A673 (cell line): ENCODE measurements around the gene IL17RC. TPM values are rescaled to one million over a fixed set of nuclear protein-coding genes. Genes with fewer than 3 reads are reported as not detected.

Experiments used
- Bru-seq: library from RNA; stranded (reverse); fragments of 400-500 nt; gene quantifications from one replicate; lab custom pipeline; 2021; lab: Mats Ljungman, UMichigan
- BruChase-seq, 2 experiments: library from RNA; stranded (reverse); fragments of 400-500 nt; gene quantifications; one replicate each; lab custom pipeline; 2021; lab: Mats Ljungman, UMichigan
- BruUV-seq: library from RNA; stranded (reverse); fragments of 400-500 nt; replicated peaks from 2 replicates; lab custom pipeline; 2021; lab: Mats Ljungman, UMichigan
- CTCF ChIA-PET: fragments of 300-600 bp; sonication (Branson Sonifier 250); formaldehyde crosslinking; loops from one replicate; lab custom pipeline; 2022; ENCODE audit warnings: antibody characterized with exemption; lab: Charles Lee
- POLR2A ChIA-PET: fragments of 300-600 bp; sonication (Branson Sonifier 250); formaldehyde crosslinking; loops from one replicate; lab custom pipeline; 2022; ENCODE audit warnings: antibody characterized with exemption; ENCODE audit not compliant: low non-redundant PET; lab: Charles Lee
- DNase-seq: peaks from one replicate; pipeline ENCODE4 v3.0.0-alpha.2; 2015; ENCODE audit warnings: low spot score
- H3K27ac ChIP-seq: fragments of 200-600 bp; sonication (generic); 2 replicates; pipeline ENCODE4 v1.5.1; 2016; ENCODE audit warnings: mixed run types, low read depth, mild to moderate bottlenecking, mixed read lengths, antibody characterized with exemption, low read length; ENCODE audit not compliant: poor library complexity, severe bottlenecking
- H3K27me3 ChIP-seq: fragments of 200-600 bp; sonication (generic); replicated peaks from 2 replicates; pipeline ENCODE4 v1.6.1; 2017; ENCODE audit warnings: mixed run types, low read depth, mild to moderate bottlenecking, mixed read lengths, antibody characterized with exemption, low read length; ENCODE audit not compliant: insufficient read depth, poor library complexity
- H3K36me3 ChIP-seq: fragments of 200-600 bp; sonication (generic); 2 replicates; pipeline ENCODE4 v1.6.1; 2016; ENCODE audit warnings: mixed run types, mild to moderate bottlenecking, mixed read lengths, antibody characterized with exemption, low read length; ENCODE audit not compliant: insufficient read depth, poor library complexity, severe bottlenecking
- H3K4me1 ChIP-seq: fragments of 200-600 bp; sonication (generic); 2 replicates; pipeline ENCODE4 v1.6.1; 2017; ENCODE audit warnings: mixed run types, mild to moderate bottlenecking, mixed read lengths, antibody characterized with exemption, low read length; ENCODE audit not compliant: insufficient read depth, poor library complexity, severe bottlenecking
- H3K4me3 ChIP-seq: fragments of 200-600 bp; sonication (generic); 2 replicates; pipeline ENCODE4 v1.5.1; 2016; ENCODE audit warnings: low read depth, mixed run types, mild to moderate bottlenecking, mixed read lengths, low read length; ENCODE audit not compliant: poor library complexity, severe bottlenecking
- H3K9me3 ChIP-seq: fragments of 200-600 bp; sonication (generic); 2 replicates; pipeline ENCODE4 v1.6.1; 2016; ENCODE audit warnings: mixed run types, low read depth, mild to moderate bottlenecking, mixed read lengths, antibody characterized with exemption, low read length; ENCODE audit not compliant: poor library complexity, severe bottlenecking
- EZH2 ChIP-seq: fragments of 200-600 bp; sonication (generic); IDR thresholded peaks from 2 replicates; pipeline ENCODE4 v1.6.1; 2017; ENCODE audit warnings: borderline replicate concordance, low read depth, mild to moderate bottlenecking, mixed read lengths, antibody characterized with exemption, low read length; ENCODE audit not compliant: poor library complexity, severe bottlenecking
- intact Hi-C: fragments of 100-400 bp; cut with micrococcal nuclease; formaldehyde crosslinking; loops from one replicate; pipeline ENCODE4 v1.10.0; 2022; ENCODE audit not compliant: unreplicated experiment
- long read RNA-seq: library from polyadenylated mRNA; stranded (forward); transcript quantifications from one replicate; pipeline ENCODE4 v2.0.0, GENCODE V29; 2022
- total RNA-seq: library from RNA; stranded (reverse); gene quantifications from 2 replicates; pipeline ENCODE4 v1.2.3, GENCODE V29; 2021
- TF ChIP-seq, protein P1 (sequence below): fragments of 300-800, 200-600 bp; sonication (generic); conservative IDR thresholded peaks from 2 replicates; pipeline ENCODE4 v1.5.1; 2017; ENCODE audit warnings: low read depth, mild to moderate bottlenecking, antibody characterized with exemption, low read length, moderate library complexity, mixed read lengths

Gene IL17RC, protein sequence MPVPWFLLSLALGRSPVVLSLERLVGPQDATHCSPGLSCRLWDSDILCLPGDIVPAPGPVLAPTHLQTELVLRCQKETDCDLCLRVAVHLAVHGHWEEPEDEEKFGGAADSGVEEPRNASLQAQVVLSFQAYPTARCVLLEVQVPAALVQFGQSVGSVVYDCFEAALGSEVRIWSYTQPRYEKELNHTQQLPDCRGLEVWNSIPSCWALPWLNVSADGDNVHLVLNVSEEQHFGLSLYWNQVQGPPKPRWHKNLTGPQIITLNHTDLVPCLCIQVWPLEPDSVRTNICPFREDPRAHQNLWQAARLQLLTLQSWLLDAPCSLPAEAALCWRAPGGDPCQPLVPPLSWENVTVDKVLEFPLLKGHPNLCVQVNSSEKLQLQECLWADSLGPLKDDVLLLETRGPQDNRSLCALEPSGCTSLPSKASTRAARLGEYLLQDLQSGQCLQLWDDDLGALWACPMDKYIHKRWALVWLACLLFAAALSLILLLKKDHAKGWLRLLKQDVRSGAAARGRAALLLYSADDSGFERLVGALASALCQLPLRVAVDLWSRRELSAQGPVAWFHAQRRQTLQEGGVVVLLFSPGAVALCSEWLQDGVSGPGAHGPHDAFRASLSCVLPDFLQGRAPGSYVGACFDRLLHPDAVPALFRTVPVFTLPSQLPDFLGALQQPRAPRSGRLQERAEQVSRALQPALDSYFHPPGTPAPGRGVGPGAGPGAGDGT
- total RNA-seq = 9.3 and 15.2 TPM in 2 replicates
- Bru-seq, nascent RNA = percentile 44 among the genes with signal in this experiment
- percentile 45 among the genes with signal in this experiment for BruChase-seq, experiment 1, labeled RNA remaining after a 2-hour chase
- percentile 47 among the genes with signal in this experiment for BruChase-seq, experiment 2, labeled RNA remaining after a 6-hour chase
- long read RNA-seq, partial matches to known transcripts = 0 of 11 reads
- long read RNA-seq, other reads (novel, unspliced or antisense) = 7 of 11 reads

DNA sequence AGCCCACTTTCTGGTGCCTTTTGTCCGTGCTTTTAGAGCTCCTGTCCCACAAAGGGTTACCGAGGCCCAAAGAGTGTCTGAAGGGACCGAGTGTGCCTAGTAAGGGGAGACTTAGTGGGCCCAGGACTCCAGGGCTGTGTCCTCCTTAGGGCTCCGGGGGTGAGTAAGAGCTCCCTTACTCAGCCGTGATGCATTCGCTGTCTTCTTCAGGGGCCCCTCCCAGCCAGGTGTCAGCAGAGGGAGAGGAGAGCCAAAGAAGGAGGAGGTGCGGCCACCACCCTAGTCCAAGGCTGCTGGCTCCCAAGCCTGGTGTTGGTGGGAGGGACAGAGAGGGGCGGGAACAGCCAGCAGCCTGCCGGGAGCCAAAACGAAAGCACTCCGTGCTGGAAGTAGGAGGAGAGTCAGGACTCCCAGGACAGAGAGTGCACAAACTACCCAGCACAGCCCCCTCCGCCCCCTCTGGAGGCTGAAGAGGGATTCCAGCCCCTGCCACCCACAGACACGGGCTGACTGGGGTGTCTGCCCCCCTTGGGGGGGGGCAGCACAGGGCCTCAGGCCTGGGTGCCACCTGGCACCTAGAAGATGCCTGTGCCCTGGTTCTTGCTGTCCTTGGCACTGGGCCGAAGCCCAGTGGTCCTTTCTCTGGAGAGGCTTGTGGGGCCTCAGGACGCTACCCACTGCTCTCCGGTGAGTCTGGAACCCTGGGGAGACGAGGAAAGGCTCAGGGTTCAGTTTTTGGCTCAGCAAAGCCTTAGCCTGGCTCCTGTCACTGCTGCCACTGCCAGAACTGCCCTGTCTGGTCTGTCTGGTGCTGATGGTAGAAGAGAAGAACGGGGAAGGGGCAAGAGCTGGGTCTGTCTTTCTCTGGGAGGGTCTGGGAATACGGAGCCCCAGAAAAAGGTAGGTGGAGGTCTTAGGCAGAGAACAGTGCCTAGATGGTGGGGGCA, at the start of gene IL17RC:
IL17RC (plus strand) TSS at position 365 of the 947 bp plus-strand sequence; CDS start at position 583, 218 bp downstream.
- H3K9me3 ChIP-seq = no peaks in the 10 kb centered on the region
- no peaks in the 10 kb centered on the region for H3K27me3 ChIP-seq
- POLR2A ChIA-PET = no interaction called here
- H3K4me3 ChIP-seq = peak within 1 kb of the TSS; percentile 64
- H3K4me1 ChIP-seq = peaks cover 29% of the 10 kb centered on the region
- TF ChIP-seq, protein P1, sequence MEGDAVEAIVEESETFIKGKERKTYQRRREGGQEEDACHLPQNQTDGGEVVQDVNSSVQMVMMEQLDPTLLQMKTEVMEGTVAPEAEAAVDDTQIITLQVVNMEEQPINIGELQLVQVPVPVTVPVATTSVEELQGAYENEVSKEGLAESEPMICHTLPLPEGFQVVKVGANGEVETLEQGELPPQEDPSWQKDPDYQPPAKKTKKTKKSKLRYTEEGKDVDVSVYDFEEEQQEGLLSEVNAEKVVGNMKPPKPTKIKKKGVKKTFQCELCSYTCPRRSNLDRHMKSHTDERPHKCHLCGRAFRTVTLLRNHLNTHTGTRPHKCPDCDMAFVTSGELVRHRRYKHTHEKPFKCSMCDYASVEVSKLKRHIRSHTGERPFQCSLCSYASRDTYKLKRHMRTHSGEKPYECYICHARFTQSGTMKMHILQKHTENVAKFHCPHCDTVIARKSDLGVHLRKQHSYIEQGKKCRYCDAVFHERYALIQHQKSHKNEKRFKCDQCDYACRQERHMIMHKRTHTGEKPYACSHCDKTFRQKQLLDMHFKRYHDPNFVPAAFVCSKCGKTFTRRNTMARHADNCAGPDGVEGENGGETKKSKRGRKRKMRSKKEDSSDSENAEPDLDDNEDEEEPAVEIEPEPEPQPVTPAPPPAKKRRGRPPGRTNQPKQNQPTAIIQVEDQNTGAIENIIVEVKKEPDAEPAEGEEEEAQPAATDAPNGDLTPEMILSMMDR = no peak
- TF ChIP-seq EZH2 = no peak
- intact Hi-C loops = no loop called here
- peak; percentile 86 for DNase-seq
- H3K27ac ChIP-seq = peak within 1 kb of the TSS; percentile 75
- CTCF ChIA-PET = no interaction called here
- no TSS peak for BruUV-seq
- H3K36me3 ChIP-seq = no peaks in the 10 kb centered on the region

DNA sequence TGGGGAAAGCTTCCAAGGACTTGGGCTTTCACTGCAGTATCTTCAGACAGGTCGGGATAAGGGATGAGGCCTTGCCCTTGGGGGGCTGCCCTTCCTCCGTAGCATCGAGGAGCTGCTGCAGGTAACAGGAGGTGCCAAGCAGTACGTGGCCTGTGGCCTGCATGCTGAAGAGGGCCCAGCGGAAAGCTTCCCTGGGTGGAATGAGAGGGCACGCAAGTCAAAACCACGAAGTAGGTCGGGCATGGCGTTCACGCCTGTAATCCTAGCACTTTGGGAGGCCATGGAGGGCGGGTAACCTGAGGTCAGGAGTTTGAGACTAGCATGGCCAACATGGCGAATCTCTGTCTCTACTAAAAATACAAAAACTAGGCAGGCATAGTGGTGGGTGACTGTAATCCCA, 49.8 kb upstream of the IL17RC start:
- no peak for DNase-seq
- no peak overlapping the region for H3K27ac ChIP-seq
- CTCF ChIA-PET = no interaction called here
- H3K4me1 ChIP-seq = peaks cover 9% of the 10 kb centered on the region
- no peaks in the 10 kb centered on the region for H3K36me3 ChIP-seq
- intact Hi-C loops = no loop called here
- BruUV-seq = no TSS peak
- no peaks in the 10 kb centered on the region for H3K27me3 ChIP-seq
- TF ChIP-seq, protein P1 = no peak
- no peak for TF ChIP-seq EZH2
- no peaks in the 10 kb centered on the region for H3K9me3 ChIP-seq
- H3K4me3 ChIP-seq = no peak overlapping the region
- POLR2A ChIA-PET = no interaction called here

DNA sequence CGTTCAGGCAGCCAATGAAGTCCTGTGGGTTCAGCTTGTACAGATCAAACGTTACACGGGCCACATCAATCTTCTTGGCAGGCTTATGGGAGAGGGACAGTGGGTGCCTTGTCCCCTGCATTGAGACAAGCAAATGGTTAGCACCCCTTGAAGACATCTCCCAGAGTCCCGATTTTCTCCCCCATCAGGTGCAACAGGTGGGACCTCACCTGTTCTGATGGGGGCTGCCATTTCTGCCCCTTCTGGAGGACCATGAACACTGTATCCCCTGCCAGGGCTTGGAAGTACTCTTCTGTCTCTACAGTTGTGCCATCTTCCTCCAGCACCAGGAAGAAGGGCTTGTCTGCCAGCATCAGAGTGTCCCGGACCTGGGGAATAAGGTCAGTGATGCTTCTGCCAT, 46.9 kb upstream of the IL17RC start:
- no peak for DNase-seq
- ChIA-PET CTCF (no interaction called here), POLR2A (no interaction called here)
- Histone ChIP-seq H3K4me1 (no peaks in the 10 kb centered on the region), H3K27me3 (no peaks in the 10 kb centered on the region), H3K36me3 (no peaks in the 10 kb centered on the region), H3K27ac (no peak overlapping the region), H3K9me3 (no peaks in the 10 kb centered on the region), H3K4me3 (no peak overlapping the region)
- no TSS peak for BruUV-seq
- TF ChIP-seq, protein P1 = no peak
- no peak for TF ChIP-seq EZH2
- intact Hi-C loops = no loop called here
